NB4 (cell line): Measurements from ENCODE around the gene PRRG4.

Experiments
- CTCF ChIP-seq: IDR thresholded peaks from one replicate; pipeline ENCODE4 v1.5.1; 2012; ENCODE audit warnings: low read depth, low read length
- MAX ChIP-seq: IDR thresholded peaks from 2 replicates; pipeline ENCODE4 v1.6.1; 2011; ENCODE audit warnings: low read depth, low read length
- MYC ChIP-seq: IDR thresholded peaks from 2 replicates; pipeline ENCODE4 v1.6.1; 2011; ENCODE audit warnings: low read depth, low read length
- POLR2A ChIP-seq: IDR thresholded peaks from 2 replicates; pipeline ENCODE4 v1.6.1; 2011; ENCODE audit warnings: mild to moderate bottlenecking; ENCODE audit not compliant: insufficient read length; ENCODE audit errors: extremely low read depth

- TF ChIP-seq POLR2A = no peak
- no peak for TF ChIP-seq CTCF
- no peak for TF ChIP-seq MYC
- no peak for TF ChIP-seq MAX
Observed at GRCh38 chr11:32829157-32829679, 509 bp upstream of the PRRG4 start.
